Activated T-cell treated with anti-CD3 and anti-CD28 coated beads for 4 hours (primary cell): ENCODE measurements around the gene TEX10.
"Not testable (repeated sequence)": the region's sequence is repeated elsewhere in the genome, so short reads cannot be mapped to it uniquely, and the experiment has no call there.

Source experiments
- DNase-seq: peaks from one replicate; pipeline ENCODE4 v3.0.0-alpha.2; 2020

Gene TEX10

GRCh38 chr9:100341889-100342288, 10.9 kb downstream of the TEX10 start:
- no peak for DNase-seq

GRCh38 chr9:100340224-100340623, 12.5 kb downstream of the TEX10 start:
- DNase-seq: no peak

GRCh38 chr9:100338736-100339135, 14.0 kb downstream of the TEX10 start:
- DNase-seq: not testable (repeated sequence)

- no peak for DNase-seq
Observed at GRCh38 chr9:100324594-100325200, 28.0 kb downstream of the TEX10 start.

- peak; percentile 5 for DNase-seq
Observed at GRCh38 chr9:100322954-100323536, 29.7 kb downstream of the TEX10 start.

GRCh38 chr9:100317706-100318105, 35.0 kb downstream of the TEX10 start:
- DNase-seq: no peak

GRCh38 chr9:100315561-100315960, 37.2 kb downstream of the TEX10 start:
- DNase-seq: no peak

- DNase-seq: no peak
Observed at GRCh38 chr9:100309992-100310391, 42.8 kb downstream of the TEX10 start.

- DNase-seq: no peak
Observed at GRCh38 chr9:100308965-100309564, 43.7 kb downstream of the TEX10 start.

- no peak for DNase-seq
Observed at GRCh38 chr9:100307080-100307479, 45.7 kb downstream of the TEX10 start.

GRCh38 chr9:100306283-100306682, 46.5 kb downstream of the TEX10 start:
- DNase-seq: no peak

- no peak for DNase-seq
Observed at GRCh38 chr9:100303747-100304146, 49.0 kb downstream of the TEX10 start.

GRCh38 chr9:100298378-100298777, 54.4 kb downstream of the TEX10 start:
- no peak for DNase-seq

- no peak for DNase-seq
Observed at GRCh38 chr9:100296407-100296806, 56.3 kb downstream of the TEX10 start.

- no peak for DNase-seq
Observed at GRCh38 chr9:100295240-100295639, 57.5 kb downstream of the TEX10 start.

- no peak for DNase-seq
Observed at GRCh38 chr9:100294806-100295205, 57.9 kb downstream of the TEX10 start.

GRCh38 chr9:100294341-100294740, 58.4 kb downstream of the TEX10 start:
- DNase-seq: no peak

GRCh38 chr9:100292414-100292813, 60.3 kb downstream of the TEX10 start:
- no peak for DNase-seq

GRCh38 chr9:100290714-100291113, 62.0 kb downstream of the TEX10 start:
- DNase-seq: no peak

- no peak for DNase-seq
Observed at GRCh38 chr9:100287186-100287585, 65.6 kb downstream of the TEX10 start.

GRCh38 chr9:100286257-100286656, 66.5 kb downstream of the TEX10 start:
- DNase-seq: no peak

GRCh38 chr9:100285601-100286000, 67.1 kb downstream of the TEX10 start:
- no peak for DNase-seq

GRCh38 chr9:100285080-100285479, 67.7 kb downstream of the TEX10 start:
- no peak for DNase-seq

GRCh38 chr9:100284247-100284646, 68.5 kb downstream of the TEX10 start:
- DNase-seq: no peak

GRCh38 chr9:100282388-100282719, 70.4 kb downstream of the TEX10 start:
- no peak for DNase-seq
